GM18519 (cell line): ENCODE data around the gene PRKRA.
A peak's percentile ranks its signal among the peaks of the same experiment; 100 is the strongest.
"Not testable (repeated sequence)": the region's sequence is repeated elsewhere in the genome, so short reads cannot be mapped to it uniquely, and the experiment has no call there.

Source experiments
- ATAC-seq: cut with Tn5 transposase; IDR thresholded peaks from one replicate; pipeline ENCODE4 v1.9.1; 2021; ENCODE audit warnings: mild to moderate bottlenecking, moderate library complexity; ENCODE audit not compliant: unreplicated experiment, low FRiP score

Gene PRKRA

DNA sequence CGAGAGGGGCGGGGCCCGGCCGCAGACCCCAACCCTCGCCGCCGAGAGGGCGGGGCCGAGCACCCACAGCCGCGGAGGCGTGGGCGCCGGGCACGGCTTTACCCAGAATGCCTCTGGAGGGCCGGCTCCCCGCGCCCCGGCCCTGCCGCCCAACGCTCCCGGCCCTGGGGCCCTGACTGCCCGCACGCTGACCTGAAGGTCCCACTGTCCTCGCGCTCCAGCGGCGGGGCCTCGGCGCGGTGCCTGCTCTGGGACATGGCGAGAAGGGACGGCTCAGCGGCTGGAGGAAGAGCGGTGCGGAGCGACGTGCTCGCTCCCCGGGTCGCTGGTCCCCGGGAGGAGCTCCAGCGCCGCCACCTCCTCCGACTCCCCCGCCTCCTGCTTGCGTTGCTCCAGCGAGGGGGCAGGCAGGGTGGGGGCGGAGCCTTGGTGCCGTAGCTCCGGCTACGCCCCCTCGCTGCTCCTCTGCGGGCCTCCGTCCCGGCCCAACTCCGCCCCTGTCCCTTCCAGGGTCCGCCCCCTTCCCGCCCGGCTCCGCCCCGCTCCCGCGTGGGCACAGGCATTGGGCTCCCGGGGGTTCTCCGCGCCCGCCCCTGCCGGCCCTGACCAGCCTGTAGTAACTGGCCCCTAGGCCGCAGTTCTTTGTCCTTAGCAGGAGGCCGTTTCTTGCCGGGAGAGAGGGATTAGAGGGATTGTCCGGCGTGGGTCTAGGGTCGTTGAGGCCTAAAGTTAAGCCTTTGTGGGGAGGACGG, at the start of gene PRKRA, which contains the start of gene PJVK:
Gene PRKRA, minus strand, starts transcription at position 402 of the 752 bp plus-strand sequence. Its CDS starts 145 bp downstream, at position 257.
Gene PJVK, plus strand, starts transcription at position 605 of the 752 bp plus-strand sequence. CDS start 2,032 bp downstream, outside the sequence.
- ATAC-seq, result peak; percentile 72

GRCh38 chr2:178499640-178500039, 48.7 kb upstream of the PRKRA start:
- ATAC-seq, result no peak

DNA sequence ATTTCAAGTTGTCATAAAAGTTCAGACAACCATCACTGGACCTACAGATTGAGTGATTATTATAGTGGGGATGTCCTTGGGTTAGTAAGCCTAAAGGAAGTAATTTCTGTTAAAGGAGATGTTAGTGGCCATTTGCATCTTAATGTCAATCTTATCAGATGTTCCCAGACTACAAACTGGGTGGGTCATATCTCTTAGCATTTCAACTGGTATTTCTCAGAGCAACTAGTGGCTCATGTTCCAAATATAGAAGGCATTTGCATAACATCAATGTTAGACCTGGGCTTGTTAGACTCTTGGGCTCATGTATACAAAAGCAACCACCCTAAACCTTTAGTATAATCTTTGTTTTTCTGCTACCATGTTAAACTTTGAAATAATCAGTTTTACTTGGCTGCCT, 47.2 kb upstream of the PRKRA start:
- peak; percentile 73 for ATAC-seq

DNA sequence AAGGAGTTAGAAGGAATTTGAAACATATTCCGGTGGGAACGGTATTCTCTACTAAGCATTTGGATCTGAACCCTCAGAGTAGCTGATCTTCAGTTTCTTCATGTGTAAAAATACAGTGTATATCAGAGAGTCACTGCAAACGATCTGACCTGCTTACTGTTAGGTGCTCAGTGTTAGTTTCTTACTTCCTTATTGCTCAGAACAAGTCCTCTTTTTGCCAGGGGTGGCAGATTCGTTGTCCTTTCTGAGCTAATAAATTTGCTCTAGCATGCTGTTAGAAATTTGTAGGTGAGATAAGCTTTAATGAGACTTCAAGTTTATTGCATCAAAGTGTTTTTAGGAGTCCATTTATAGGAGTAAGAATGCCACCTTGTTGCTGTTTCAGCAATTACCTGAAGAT, 45.1 kb upstream of the PRKRA start:
- ATAC-seq, result no peak

- no peak for ATAC-seq
Observed at GRCh38 chr2:178491612-178492011, 40.6 kb upstream of the PRKRA start.

DNA sequence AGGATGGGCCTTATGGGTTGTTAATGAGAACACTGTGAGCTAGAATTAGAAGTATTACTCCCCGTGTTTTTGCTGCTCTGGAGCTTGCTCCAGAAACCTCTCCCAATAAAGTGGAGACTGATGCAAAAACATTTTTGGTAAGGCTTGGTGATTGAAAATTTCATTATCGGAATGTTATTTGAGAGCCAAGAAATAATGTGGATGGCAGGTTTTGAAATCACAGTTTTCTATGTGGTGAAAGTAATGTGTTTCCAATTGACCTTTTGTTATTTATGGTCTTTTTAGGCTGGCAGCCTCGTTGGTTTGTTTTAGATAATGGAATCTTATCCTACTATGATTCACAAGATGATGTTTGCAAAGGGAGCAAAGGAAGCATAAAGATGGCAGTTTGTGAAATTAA, 34.4 kb upstream of the PRKRA start:
- ATAC-seq, result no peak

- no peak for ATAC-seq
Observed at GRCh38 chr2:178484245-178485041, 33.5 kb upstream of the PRKRA start.

- no peak for ATAC-seq
Observed at GRCh38 chr2:178482437-178482836, 31.5 kb upstream of the PRKRA start.

DNA sequence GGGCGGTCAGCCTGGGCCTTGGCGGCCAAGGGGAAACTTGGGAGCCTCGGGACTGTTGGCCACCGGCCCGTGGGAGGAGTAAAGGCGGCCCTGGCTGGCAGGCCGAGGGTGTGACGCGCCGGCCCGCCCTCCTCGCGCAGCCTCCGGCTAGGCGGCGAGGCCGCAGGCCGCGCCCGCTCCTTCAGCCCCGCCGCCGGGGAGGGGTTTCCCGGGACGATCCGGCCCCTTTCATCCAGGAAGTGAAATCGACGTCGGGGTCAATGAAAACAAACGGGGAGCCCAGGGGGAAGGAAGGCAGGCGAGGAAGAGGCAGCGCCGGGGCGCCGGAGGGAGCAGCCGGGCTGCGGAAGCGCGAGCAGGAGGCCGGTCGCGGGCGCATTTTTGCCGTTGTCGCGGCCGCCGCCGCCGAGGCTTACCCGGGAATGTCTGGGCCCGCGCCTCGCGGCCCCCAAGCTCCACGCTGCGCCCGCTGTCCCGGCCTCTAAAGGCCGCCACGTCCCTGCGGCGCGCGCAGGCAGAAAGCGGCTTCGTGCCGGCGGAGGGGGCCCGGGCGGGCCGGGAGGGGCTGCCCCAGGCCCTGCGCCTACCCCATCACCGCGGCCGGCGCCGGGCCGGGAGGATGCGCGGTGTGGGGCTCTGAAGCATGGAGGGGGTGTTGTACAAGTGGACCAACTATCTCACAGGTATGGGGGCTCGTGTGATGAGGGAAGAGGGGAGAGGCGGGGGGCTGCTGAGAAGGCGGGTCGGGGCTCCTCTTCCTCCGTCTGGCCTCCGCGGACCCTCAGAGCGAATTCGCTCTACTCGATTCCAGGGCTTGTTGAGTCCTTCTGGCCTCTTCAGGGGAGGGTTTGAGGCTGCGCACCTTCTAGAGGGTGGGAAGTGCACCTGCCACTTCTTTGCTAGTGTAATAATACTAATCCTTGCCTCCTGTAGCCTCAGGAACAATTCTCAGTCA, 29.5 kb upstream of the PRKRA start, which contains the start of gene PLEKHA3:
Gene PLEKHA3, plus strand, starts transcription at position 231 of the 955 bp plus-strand sequence. Its CDS starts 413 bp downstream, at position 644.
- peak; percentile 50 for ATAC-seq

DNA sequence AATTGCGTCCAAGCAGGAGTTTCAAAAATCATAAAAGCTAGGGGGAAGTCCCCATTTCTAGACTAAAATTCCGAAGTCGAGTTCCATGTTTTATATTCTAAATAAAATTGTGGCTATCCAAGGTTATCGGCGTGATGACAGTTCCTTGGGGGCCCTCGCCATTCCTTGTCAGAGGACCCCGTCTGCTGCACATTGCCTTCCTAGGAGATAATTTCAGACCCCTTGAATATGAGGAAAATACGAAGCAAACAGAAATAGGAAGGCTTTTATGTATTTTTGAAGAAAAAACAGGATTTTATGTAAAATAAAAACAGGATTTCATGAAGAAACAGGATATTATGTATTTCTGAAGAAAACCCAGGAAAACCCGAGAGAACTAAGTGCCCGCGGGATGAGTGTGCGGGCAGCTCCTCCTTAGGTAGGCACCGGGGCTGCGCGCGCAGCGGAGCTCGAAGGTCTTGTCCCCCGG, 28.8 kb upstream of the PRKRA start:
- no peak for ATAC-seq

- ATAC-seq, result no peak
Observed at GRCh38 chr2:178479275-178479616, 28.3 kb upstream of the PRKRA start.

GRCh38 chr2:178478439-178479274, 27.7 kb upstream of the PRKRA start, which contains the start of gene FKBP7:
Gene FKBP7, minus strand, starts transcription at chr2:178478600. Its CDS starts 101 bp downstream, at chr2:178478499.
- peak; percentile 37 for ATAC-seq

DNA sequence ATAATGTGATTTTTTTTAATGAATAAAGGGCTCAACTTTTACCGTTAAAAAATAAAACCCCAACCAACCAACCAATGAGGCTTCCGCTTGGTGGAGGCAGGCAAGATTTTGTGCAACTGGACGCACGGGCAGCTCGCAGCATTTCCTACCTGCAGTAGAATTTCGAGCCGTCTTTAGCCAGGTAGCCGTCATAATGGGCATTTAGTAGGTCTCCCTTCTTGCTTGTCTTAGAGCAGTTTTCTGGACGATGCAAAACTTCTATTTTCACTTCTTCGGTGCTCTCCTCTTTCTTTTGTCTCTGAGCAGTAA, 27.1 kb upstream of the PRKRA start:
- ATAC-seq, result no peak

DNA sequence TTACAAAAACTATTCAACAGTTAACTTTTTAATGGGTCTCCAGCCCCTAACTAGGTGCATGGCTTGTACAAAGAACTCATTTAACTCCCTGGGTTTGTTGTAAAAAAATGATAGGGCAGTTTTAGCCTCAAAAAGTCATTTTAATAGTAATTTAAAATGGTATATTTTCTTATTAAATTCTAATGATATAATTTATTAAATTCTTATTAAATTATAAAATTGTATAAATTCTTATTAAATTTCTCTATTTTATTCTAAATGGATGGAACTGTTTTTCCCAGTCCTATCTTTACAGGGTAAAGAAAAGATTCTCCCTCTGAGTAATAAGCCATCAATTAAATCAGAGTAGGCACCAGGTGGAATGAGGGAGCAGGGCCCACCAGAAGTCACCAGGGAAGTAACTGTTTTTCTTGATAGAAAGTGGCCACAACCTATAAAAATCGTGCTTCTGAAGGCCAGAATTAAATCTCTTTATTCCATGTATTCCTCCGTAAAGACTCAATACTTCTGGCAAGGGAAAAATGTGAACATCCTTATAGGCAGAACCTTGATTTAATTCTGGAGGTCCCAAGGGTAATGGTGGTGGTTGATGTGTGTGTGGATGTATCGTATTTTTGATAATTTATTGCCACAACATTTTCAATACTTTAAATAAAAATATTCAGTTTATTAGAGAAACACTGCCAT, 26.6 kb upstream of the PRKRA start:
- ATAC-seq, result no peak

GRCh38 chr2:178476477-178476876, 25.5 kb upstream of the PRKRA start:
- ATAC-seq, result no peak

- ATAC-seq, result no peak
Observed at GRCh38 chr2:178474560-178474959, 23.6 kb upstream of the PRKRA start.

DNA sequence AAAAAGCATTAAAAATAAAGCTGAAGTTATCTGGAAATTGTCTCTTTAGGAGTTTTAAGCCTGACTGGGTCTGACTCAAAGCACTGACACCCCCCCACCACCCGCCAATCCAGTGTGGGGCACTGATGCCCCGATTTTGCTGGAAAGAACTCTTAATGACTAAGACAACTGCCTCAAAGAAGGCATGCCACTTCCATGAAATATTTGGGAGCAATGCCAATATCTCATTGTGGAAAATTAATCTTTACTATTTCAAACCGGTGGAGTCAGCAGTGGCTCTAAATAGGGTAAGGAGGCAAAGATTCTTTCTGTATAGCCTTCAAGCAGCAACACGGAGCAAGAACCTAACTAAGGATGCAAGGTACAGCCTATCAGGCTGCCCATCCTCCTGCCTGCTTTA, 23.0 kb upstream of the PRKRA start:
- ATAC-seq, result no peak

DNA sequence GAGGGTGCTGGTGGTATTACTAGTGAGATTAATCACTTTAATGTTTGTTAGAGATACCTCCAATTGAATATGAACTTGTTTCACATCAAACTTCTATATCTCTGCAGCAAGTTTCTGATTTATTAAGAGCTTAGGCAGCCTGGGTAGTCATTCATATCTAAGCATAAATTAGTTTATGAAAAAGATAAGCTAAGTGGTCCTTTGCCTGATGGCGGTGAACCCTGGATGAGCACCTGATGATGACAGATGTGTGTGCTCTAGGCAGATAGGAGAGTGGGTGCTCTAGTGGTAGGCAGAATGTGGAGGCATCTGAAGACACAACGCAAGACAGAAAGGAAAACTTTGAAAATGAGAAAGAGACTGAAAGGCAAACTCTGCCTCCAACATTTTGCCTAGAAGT, 22.4 kb upstream of the PRKRA start:
- ATAC-seq, result no peak

DNA sequence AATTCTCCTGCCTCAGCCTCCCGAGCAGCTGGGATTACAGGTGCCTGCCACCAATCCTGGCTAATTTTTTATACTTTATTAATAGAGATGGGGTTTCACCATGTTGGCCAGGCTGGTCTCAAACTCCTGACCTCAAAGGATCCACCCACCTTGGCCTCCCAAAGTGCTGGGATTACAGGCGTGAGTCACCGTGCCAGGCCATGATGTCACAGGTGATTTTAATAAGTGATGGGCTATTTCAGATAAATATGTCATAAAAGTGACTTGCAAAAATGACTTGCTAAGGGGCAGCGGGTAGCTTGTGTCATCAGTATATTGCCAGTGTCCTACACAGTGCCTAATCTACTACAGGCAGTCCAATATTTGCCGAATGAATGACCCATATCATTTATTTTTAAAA, 20.3 kb upstream of the PRKRA start:
- ATAC-seq, result not testable (repeated sequence)
